CD4-positive, alpha-beta T cell treated with Interleukin-2 at 100 ng/mL for 4 hours (primary cell): ENCODE measurements around the gene REC114.

Experiments
- DNase-seq: peaks from one replicate; pipeline ENCODE4 v3.0.0-alpha.2; 2020; ENCODE audit warnings: low spot score

REC114 gene

DNA sequence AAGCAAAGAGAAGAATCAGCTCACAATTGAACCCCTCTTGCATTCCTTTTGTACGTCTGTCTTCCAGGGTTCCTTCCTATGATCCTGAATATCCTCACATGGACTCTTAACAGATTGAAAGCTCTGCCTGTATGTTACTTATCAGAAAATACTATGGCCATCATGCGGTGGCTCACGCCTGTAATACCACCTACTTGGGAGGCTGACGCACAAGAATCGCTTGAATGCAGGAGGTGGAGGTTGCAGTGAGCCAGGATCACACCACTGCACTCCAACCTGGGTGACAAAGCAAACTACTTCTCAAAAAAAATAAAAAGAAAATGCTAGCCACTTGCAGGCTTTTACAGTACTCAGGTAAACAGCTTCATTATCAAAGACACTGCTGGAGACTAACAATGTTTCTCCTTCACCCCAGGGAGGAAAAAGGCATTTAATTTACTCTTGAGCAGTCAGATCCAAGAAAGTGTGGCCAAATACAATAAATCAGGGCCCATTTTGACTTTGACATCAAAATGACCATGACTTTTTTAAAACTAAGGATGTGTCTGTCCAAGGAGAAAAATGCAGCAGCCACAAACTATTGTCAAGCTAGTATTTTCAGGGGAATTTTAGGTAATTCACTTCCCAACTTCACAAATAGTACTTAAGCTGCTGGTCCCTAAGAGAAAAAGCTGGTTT lies 162.9 kb downstream of the REC114 start:
- no peak for DNase-seq

DNA sequence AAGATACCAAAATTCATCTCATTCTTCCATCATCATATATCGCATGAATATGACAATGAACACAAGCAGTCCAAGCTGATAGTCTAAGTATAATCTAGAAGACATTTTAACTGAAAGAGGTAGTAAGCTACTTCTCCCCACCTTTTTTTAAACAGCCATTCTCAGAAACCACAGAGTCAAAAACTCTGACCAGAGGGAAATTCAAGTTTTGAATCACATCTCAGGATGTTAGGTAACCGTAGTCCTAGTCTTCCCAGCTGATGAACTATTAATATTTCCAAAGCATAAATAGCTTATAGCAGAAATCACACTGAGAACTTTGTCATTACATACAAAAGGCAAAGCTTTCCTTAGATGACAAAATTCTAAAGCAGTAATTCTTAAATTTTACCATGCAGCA lies 164.4 kb downstream of the REC114 start:
- DNase-seq: no peak

DNA sequence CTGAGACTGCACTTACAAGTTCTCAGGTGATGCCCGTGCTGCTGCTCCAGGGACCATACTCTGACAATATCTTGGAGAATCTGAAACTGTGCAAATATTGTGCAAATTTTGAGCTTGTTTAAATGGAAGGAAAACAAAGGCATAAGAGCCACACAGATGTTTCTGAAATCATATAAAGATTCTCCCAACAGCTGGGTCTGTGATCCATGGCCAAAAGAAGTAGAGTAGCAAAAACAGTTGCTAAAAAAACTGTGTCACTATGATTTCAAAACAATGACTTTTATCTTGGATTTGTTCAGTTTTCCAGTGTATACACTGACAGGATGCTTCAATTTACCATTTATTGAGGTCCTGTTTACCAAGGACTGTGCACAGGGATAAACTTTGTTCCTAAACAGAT lies 164.9 kb downstream of the REC114 start:
- no peak for DNase-seq

DNA sequence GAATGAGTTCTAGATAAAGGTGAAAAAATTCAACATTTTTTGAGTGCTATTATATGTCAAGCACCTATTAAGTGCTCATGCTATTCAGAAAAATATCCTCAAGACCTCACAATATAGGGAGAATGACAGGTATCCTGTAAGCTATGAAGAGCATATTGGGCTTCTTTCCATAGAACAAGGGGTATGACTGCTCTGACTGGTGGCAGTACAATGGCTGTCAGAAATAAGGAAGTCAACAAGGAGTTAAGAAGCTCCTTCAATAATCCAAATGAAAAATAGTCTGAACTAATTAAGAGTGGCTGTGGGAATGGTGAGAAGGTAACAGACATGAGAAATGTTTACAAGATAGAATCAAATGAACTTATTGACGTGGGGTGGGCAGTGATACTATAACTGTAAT lies 165.5 kb downstream of the REC114 start:
- DNase-seq: no peak

DNA sequence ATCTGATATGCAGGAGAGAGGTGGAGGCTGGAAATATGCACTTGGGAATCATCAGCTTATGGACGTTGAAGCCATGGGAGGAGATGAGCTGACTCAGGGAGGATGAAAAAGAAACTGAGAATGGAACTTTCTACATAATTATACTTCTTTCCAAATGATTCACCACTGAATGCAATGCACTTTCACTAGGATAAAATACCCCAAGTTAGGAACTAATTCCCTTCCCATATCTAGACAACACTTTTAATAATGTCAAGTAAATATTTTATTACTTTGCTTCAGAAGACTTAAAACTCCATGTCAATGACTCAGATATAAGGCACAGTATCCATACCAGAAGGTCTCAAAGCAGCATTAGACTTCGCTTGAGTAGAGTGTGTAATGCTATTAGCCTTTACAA lies 166.0 kb downstream of the REC114 start:
- DNase-seq: no peak
